GM19023 (cell line): ENCODE results near the gene ARF4.

ENCODE experiments used
- ATAC-seq: cut with Tn5 transposase; IDR thresholded peaks from one replicate; pipeline ENCODE4 v1.9.1; 2021; ENCODE audit warnings: mild to moderate bottlenecking, moderate library complexity; ENCODE audit not compliant: unreplicated experiment

ARF4 gene

GRCh38 chr3:57582474-57583168, 14.5 kb downstream of the ARF4 start:
- no peak for ATAC-seq

- ATAC-seq: no peak
Observed at GRCh38 chr3:57577801-57578200, 19.3 kb downstream of the ARF4 start.

GRCh38 chr3:57575966-57576626, 21.0 kb downstream of the ARF4 start:
- no peak for ATAC-seq

- no peak for ATAC-seq
Observed at GRCh38 chr3:57572096-57572495, 25.0 kb downstream of the ARF4 start.

GRCh38 chr3:57570878-57571277, 26.3 kb downstream of the ARF4 start:
- no peak for ATAC-seq

GRCh38 chr3:57569859-57570450, 27.2 kb downstream of the ARF4 start:
- ATAC-seq: no peak

- ATAC-seq: no peak
Observed at GRCh38 chr3:57559526-57559925, 37.6 kb downstream of the ARF4 start.

- ATAC-seq: no peak
Observed at GRCh38 chr3:57557085-57557537, 40.0 kb downstream of the ARF4 start.

GRCh38 chr3:57556459-57557084, 40.6 kb downstream of the ARF4 start:
- ATAC-seq: peak; percentile 31

GRCh38 chr3:57555738-57556458, 41.2 kb downstream of the ARF4 start, which contains the start of gene PDE12:
PDE12 (plus strand) TSS chr3:57556274; CDS start chr3:57556380, 106 bp downstream.
- ATAC-seq: peak; percentile 87

- no peak for ATAC-seq
Observed at GRCh38 chr3:57555306-57555705, 41.8 kb downstream of the ARF4 start.

- no peak for ATAC-seq
Observed at GRCh38 chr3:57546616-57547015, 50.5 kb downstream of the ARF4 start.

GRCh38 chr3:57545636-57546268, 51.4 kb downstream of the ARF4 start:
- no peak for ATAC-seq

GRCh38 chr3:57544181-57545125, 52.7 kb downstream of the ARF4 start, which contains the start of gene DNAH12:
DNAH12 (minus strand) TSS chr3:57544344; CDS start chr3:57542870, 1,474 bp downstream.
- ATAC-seq: no peak

GRCh38 chr3:57538465-57538864, 58.7 kb downstream of the ARF4 start:
- ATAC-seq: no peak

- no peak for ATAC-seq
Observed at GRCh38 chr3:57530071-57530608, 67.0 kb downstream of the ARF4 start.
